RCC 7860 (cell line): ENCODE results near the gene USO1.
"Not testable (repeated sequence)": the region's sequence is repeated elsewhere in the genome, so short reads cannot be mapped to it uniquely, and the experiment has no call there.

ENCODE experiments used
- DNase-seq: peaks from one replicate; pipeline ENCODE4 v3.0.0-alpha.2; 2015; ENCODE audit warnings: low spot score
- FAIRE-seq: peaks from 2 replicates; lab custom pipeline; 2012; peaks lifted over from hg19 to GRCh38; lab: Jason Lieb, UNC

The USO1 gene

GRCh38 chr4:75708218-75708691, 16.1 kb upstream of the USO1 start:
- DNase-seq (no peak), FAIRE-seq (no peak)

GRCh38 chr4:75710246-75710645, 14.1 kb upstream of the USO1 start:
- DNase-seq (no peak), FAIRE-seq (no peak)

- FAIRE-seq (no peak), DNase-seq (no peak)
Measured at GRCh38 chr4:75714011-75714410, 10.4 kb upstream of the USO1 start.

GRCh38 chr4:75714704-75715103, 9.7 kb upstream of the USO1 start:
- no peak for DNase-seq

GRCh38 chr4:75715105-75715799, 9.1 kb upstream of the USO1 start:
- DNase-seq (no peak), FAIRE-seq (no peak)

More at GRCh38 chr4:75714704-75715103, 9.7 kb upstream of the USO1 start:
- no peak for FAIRE-seq

GRCh38 chr4:75716054-75716453, 8.3 kb upstream of the USO1 start:
- not testable (repeated sequence) for DNase-seq, FAIRE-seq

GRCh38 chr4:75717408-75717807, 7.0 kb upstream of the USO1 start:
- no peak for FAIRE-seq

GRCh38 chr4:75718529-75718928, 5.8 kb upstream of the USO1 start:
- FAIRE-seq: no peak

More at GRCh38 chr4:75717408-75717807, 7.0 kb upstream of the USO1 start:
- DNase-seq: no peak

GRCh38 chr4:75722417-75722816, 2.0 kb upstream of the USO1 start:
- FAIRE-seq (no peak), DNase-seq (no peak)

More at GRCh38 chr4:75718529-75718928, 5.8 kb upstream of the USO1 start:
- peak; percentile 54 for DNase-seq

- DNase-seq (no peak), FAIRE-seq (no peak)
Measured at GRCh38 chr4:75723163-75724065, 963 bp upstream of the USO1 start.

GRCh38 chr4:75724867-75725724, 719 bp downstream of the USO1 start:
- no peak for FAIRE-seq
- peak; percentile 47 for DNase-seq

- not testable (repeated sequence) for FAIRE-seq, DNase-seq
Measured at GRCh38 chr4:75725942-75726538, 1.7 kb downstream of the USO1 start.

GRCh38 chr4:75726577-75726976, 2.2 kb downstream of the USO1 start:
- DNase-seq (no peak), FAIRE-seq (no peak)

GRCh38 chr4:75727073-75727472, 2.7 kb downstream of the USO1 start:
- DNase-seq (no peak), FAIRE-seq (no peak)

- FAIRE-seq: no peak
- no peak for DNase-seq
Measured at GRCh38 chr4:75729836-75730235, 5.5 kb downstream of the USO1 start.

- DNase-seq (no peak), FAIRE-seq (no peak)
Measured at GRCh38 chr4:75733369-75733768, 9.0 kb downstream of the USO1 start.

- no peak for DNase-seq
- FAIRE-seq: no peak
Measured at GRCh38 chr4:75735525-75735924, 11.1 kb downstream of the USO1 start.

GRCh38 chr4:75736862-75737261, 12.5 kb downstream of the USO1 start:
- DNase-seq (no peak), FAIRE-seq (no peak)

- no peak for DNase-seq
- no peak for FAIRE-seq
Measured at GRCh38 chr4:75737398-75737797, 13.0 kb downstream of the USO1 start.

- FAIRE-seq (no peak), DNase-seq (no peak)
Measured at GRCh38 chr4:75741027-75741426, 16.6 kb downstream of the USO1 start.
